ENCODE data around the gene BARHL1. TPM values are rescaled to one million over a fixed set of nuclear protein-coding genes. Genes with fewer than 3 reads are reported as not detected.

BARHL1 gene
- total RNA-seq, 1 donor from 2014 or later: 1.0 TPM

GRCh38 chr9:132628746-132629145 lies 46.3 kb downstream of the BARHL1 start:
- H2AFZ ChIP-seq (replicated peaks): no peak overlapping the region

GRCh38 chr9:132630116-132630515 lies 47.7 kb downstream of the BARHL1 start:
- no peaks in the 10 kb centered on the region for H3K4me1 ChIP-seq
- H3K9ac ChIP-seq: no peak overlapping the region
- Mint-ChIP-seq H3K27me3 (ENCODE audit: insufficient read depth, low read depth) (no peaks in the 10 kb centered on the region), H3K4me1 (peaks cover 8% of the 10 kb centered on the region), H3K4me3 (no peak overlapping the region), H3K27ac (no peak overlapping the region), H3K36me3 (peaks cover 29% of the 10 kb centered on the region), H3K9me3 (no peaks in the 10 kb centered on the region)
- no peaks in the 10 kb centered on the region for H3K9me3 ChIP-seq (ENCODE audit: low read depth)
- H3K27ac ChIP-seq: no peak overlapping the region
- H3K27me3 ChIP-seq: no peaks in the 10 kb centered on the region
- H2AFZ ChIP-seq (replicated peaks): no peak overlapping the region
- H4K20me1 ChIP-seq (ENCODE audit: low read depth): no peaks in the 10 kb centered on the region
- DNase-seq (ENCODE audit: low spot score): no peak
- H3K36me3 ChIP-seq: no peaks in the 10 kb centered on the region
- TF ChIP-seq EZH2 (IDR thresholded peaks at IDR 0.05) (no peak), EZH2phosphoT487 (IDR thresholded peaks at IDR 0.05) (no peak), CTCF (IDR thresholded peaks at IDR 0.05) (no peak)
- no peak overlapping the region for H3K4me2 ChIP-seq
- no peak overlapping the region for H3K4me3 ChIP-seq
- no peaks in the 10 kb centered on the region for H3F3A ChIP-seq (ENCODE audit: low read depth)
- no peaks in the 10 kb centered on the region for H3K79me2 ChIP-seq (ENCODE audit: low read depth)

More at GRCh38 chr9:132628746-132629145, 46.3 kb downstream of the BARHL1 start:
- Mint-ChIP-seq H3K4me3 (no peak overlapping the region), H3K9me3 (no peaks in the 10 kb centered on the region), H3K27me3 (ENCODE audit: insufficient read depth, low read depth) (no peaks in the 10 kb centered on the region), H3K36me3 (peaks cover 30% of the 10 kb centered on the region), H3K27ac (no peak overlapping the region), H3K4me1 (peaks cover 8% of the 10 kb centered on the region)
- H3K36me3 ChIP-seq: no peaks in the 10 kb centered on the region
- H4K20me1 ChIP-seq (ENCODE audit: low read depth): no peaks in the 10 kb centered on the region
- H3K4me3 ChIP-seq: no peak overlapping the region
- no peaks in the 10 kb centered on the region for H3K4me1 ChIP-seq
- H3K27ac ChIP-seq: no peak overlapping the region
- H3K4me2 ChIP-seq: no peak overlapping the region
- H3K9me3 ChIP-seq (ENCODE audit: low read depth): no peaks in the 10 kb centered on the region
- no peak overlapping the region for H3K9ac ChIP-seq
- H3K27me3 ChIP-seq: no peaks in the 10 kb centered on the region
- no peaks in the 10 kb centered on the region for H3K79me2 ChIP-seq (ENCODE audit: low read depth)
- no peak for DNase-seq (ENCODE audit: low spot score)
- no peaks in the 10 kb centered on the region for H3F3A ChIP-seq (ENCODE audit: low read depth)
- TF ChIP-seq CTCF (IDR thresholded peaks at IDR 0.05) (no peak), EZH2phosphoT487 (IDR thresholded peaks at IDR 0.05) (no peak)

GRCh38 chr9:132630811-132631210 lies 48.4 kb downstream of the BARHL1 start:
- Histone ChIP-seq H3K36me3 (no peaks in the 10 kb centered on the region), H3K9me3 (ENCODE audit: low read depth) (no peaks in the 10 kb centered on the region), H3F3A (ENCODE audit: low read depth) (no peaks in the 10 kb centered on the region), H4K20me1 (ENCODE audit: low read depth) (no peaks in the 10 kb centered on the region), H3K9ac (no peak overlapping the region), H3K4me1 (no peaks in the 10 kb centered on the region), H3K79me2 (ENCODE audit: low read depth) (no peaks in the 10 kb centered on the region), H3K27me3 (no peaks in the 10 kb centered on the region), H3K4me2 (no peak overlapping the region), H2AFZ (replicated peaks) (no peak overlapping the region), H3K27ac (no peak overlapping the region), H3K4me3 (no peak overlapping the region)
- H3K9me3 Mint-ChIP-seq: no peaks in the 10 kb centered on the region
- H3K27me3 Mint-ChIP-seq (ENCODE audit: insufficient read depth, low read depth): no peaks in the 10 kb centered on the region
- H3K27ac Mint-ChIP-seq: no peak overlapping the region
- peaks cover 23% of the 10 kb centered on the region for H3K36me3 Mint-ChIP-seq
- no peak overlapping the region for H3K4me3 Mint-ChIP-seq
- peaks cover 8% of the 10 kb centered on the region for H3K4me1 Mint-ChIP-seq
- no peak for TF ChIP-seq EZH2phosphoT487 (IDR thresholded peaks at IDR 0.05)
- TF ChIP-seq CTCF (IDR thresholded peaks at IDR 0.05): no peak
- no peak for TF ChIP-seq EZH2 (IDR thresholded peaks at IDR 0.05)
- no peak for DNase-seq (ENCODE audit: low spot score)

Measured in neural progenitor cell (in vitro differentiated cells).